ENCODE results near the gene LRRC52.

Gene LRRC52

GRCh38 chr1:165574295-165574694 is 30.5 kb downstream of the LRRC52 start:
- in situ Hi-C loops (cut with HindIII; ENCODE audit: low sequenced_read_pairs), result no loop called here
- no peak overlapping the region for H3K4me3 ChIP-seq (ENCODE audit: low read depth, low read length)
- no peak for DNase-seq (ENCODE audit: low read depth)
- TF ChIP-seq CTCF (IDR thresholded peaks at IDR 0.05; ENCODE audit: low read depth, low read length, missing control alignments), result no peak

GRCh38 chr1:165575468-165576099 is 31.8 kb downstream of the LRRC52 start:
- in situ Hi-C loops (cut with HindIII; ENCODE audit: low sequenced_read_pairs), result no loop called here
- no peak for DNase-seq (ENCODE audit: low read depth)
- no peak overlapping the region for H3K4me3 ChIP-seq (ENCODE audit: low read depth, low read length)
- no peak for TF ChIP-seq CTCF (IDR thresholded peaks at IDR 0.05; ENCODE audit: low read depth, low read length, missing control alignments)

GRCh38 chr1:165576536-165576935 is 32.7 kb downstream of the LRRC52 start:
- no peak for TF ChIP-seq CTCF (IDR thresholded peaks at IDR 0.05; ENCODE audit: low read depth, low read length, missing control alignments)
- no peak overlapping the region for H3K4me3 ChIP-seq (ENCODE audit: low read depth, low read length)
- in situ Hi-C loops (cut with HindIII; ENCODE audit: low sequenced_read_pairs), result no loop called here
- DNase-seq (ENCODE audit: low read depth), result no peak

- in situ Hi-C loops (cut with HindIII; ENCODE audit: low sequenced_read_pairs), result no loop called here
- no peak overlapping the region for H3K4me3 ChIP-seq (ENCODE audit: low read depth, low read length)
- TF ChIP-seq CTCF (IDR thresholded peaks at IDR 0.05; ENCODE audit: low read depth, low read length, missing control alignments), result no peak
- no peak for DNase-seq (ENCODE audit: low read depth)
Measured at GRCh38 chr1:165577707-165578106, 33.9 kb downstream of the LRRC52 start.

GRCh38 chr1:165580931-165581871 is 37.4 kb downstream of the LRRC52 start:
- in situ Hi-C loops (cut with HindIII; ENCODE audit: low sequenced_read_pairs), result no loop called here
- no peak for DNase-seq (ENCODE audit: low read depth)
- H3K4me3 ChIP-seq (ENCODE audit: low read depth, low read length), result no peak overlapping the region
- no peak for TF ChIP-seq CTCF (IDR thresholded peaks at IDR 0.05; ENCODE audit: low read depth, low read length, missing control alignments)

- in situ Hi-C loops (cut with HindIII; ENCODE audit: low sequenced_read_pairs), result no loop called here
- no peak overlapping the region for H3K4me3 ChIP-seq (ENCODE audit: low read depth, low read length)
- TF ChIP-seq CTCF (IDR thresholded peaks at IDR 0.05; ENCODE audit: low read depth, low read length, missing control alignments), result no peak
- no peak for DNase-seq (ENCODE audit: low read depth)
Measured at GRCh38 chr1:165581926-165582325, 38.1 kb downstream of the LRRC52 start.

Data from astrocyte of the cerebellum (primary cell).